ENCODE data around the gene POMT1.

DNA sequence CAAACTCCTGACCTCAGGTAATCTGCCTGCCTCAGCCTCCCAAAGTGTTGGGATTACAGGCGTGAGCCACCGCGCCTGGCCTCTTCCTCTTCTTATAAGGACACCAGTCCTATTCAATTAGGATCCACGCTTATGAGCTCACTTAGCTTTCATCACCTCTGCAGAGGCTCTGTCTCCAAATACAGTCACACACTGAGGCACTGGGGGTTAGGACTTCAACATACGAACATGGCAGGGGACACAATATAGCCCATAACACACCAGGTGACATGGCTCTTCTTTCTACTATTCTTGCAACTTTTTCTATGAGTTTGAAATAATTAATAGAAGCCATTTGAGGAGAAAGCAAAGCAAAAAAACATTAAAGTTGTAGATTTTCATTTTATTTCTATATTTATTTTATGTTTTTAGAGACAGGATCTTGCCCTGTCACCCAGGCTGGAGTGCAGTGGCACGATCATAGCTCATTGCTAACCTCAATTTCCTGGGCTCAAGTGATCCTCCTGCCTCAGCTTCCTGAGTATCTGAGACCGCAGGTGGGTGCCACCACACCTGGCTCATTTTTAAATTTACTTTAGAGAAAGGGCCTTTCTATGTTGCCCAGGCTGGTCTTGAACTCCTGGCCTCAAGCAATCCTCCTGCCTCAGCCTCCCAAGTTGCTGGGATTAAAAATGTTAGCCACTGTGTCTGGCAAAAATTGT, 36.7 kb downstream of the POMT1 start:
- TF ChIP-seq, protein P1, sequence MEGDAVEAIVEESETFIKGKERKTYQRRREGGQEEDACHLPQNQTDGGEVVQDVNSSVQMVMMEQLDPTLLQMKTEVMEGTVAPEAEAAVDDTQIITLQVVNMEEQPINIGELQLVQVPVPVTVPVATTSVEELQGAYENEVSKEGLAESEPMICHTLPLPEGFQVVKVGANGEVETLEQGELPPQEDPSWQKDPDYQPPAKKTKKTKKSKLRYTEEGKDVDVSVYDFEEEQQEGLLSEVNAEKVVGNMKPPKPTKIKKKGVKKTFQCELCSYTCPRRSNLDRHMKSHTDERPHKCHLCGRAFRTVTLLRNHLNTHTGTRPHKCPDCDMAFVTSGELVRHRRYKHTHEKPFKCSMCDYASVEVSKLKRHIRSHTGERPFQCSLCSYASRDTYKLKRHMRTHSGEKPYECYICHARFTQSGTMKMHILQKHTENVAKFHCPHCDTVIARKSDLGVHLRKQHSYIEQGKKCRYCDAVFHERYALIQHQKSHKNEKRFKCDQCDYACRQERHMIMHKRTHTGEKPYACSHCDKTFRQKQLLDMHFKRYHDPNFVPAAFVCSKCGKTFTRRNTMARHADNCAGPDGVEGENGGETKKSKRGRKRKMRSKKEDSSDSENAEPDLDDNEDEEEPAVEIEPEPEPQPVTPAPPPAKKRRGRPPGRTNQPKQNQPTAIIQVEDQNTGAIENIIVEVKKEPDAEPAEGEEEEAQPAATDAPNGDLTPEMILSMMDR (IDR thresholded peaks at IDR 0.05) = no peak
- TF ChIP-seq POLR2A (IDR thresholded peaks at IDR 0.05) (no peak), EP300 (IDR thresholded peaks at IDR 0.05) (no peak), POLR2AphosphoS5 (IDR thresholded peaks at IDR 0.05) (no peak)

All from upper lobe of left lung (tissue), 4 donors.